ENCODE results near the gene E2F1.

DNA sequence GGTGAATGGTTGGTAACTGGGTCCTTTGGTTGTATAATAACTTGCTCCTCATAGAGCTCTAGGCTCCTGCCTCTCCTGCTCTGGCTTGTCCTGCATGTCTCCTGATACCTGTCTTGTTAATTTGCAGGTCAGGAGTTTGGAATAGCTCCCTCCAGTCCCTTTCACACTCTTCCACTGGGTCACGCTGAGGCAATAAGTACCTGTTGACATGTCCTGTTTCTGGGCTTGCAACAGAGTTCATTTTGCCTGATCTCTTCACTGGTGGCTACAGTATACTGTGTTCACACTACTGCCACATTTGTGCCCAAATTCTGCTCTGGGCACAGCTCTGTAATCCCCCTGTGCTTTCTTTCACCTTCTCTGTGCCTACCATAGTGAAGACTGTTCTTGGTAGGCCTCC, 49.4 kb downstream of the E2F1 start:
- TF ChIP-seq ZNF331 (CRISPR knock-in tag; IDR thresholded peaks at IDR 0.05; ENCODE audit: low read depth) (no peak), EZH2phosphoT487 (IDR thresholded peaks at IDR 0.05; ENCODE audit: unreplicated experiment) (no peak), CTCF (conservative IDR thresholded peaks at IDR 0.05; ENCODE audit: low read depth in 2 of 2) (no peak), STAT1 (IDR thresholded peaks at IDR 0.05; ENCODE audit: unreplicated experiment) (no peak), JUNB (IDR thresholded peaks at IDR 0.05; ENCODE audit: unreplicated experiment) (no peak), EZH2 (IDR thresholded peaks at IDR 0.05; ENCODE audit: low read depth, unreplicated experiment) (no peak), CREB1 (CRISPR knock-in tag; IDR thresholded peaks at IDR 0.05; ENCODE audit: low read depth) (no peak), POLR2AphosphoS5 (IDR thresholded peaks at IDR 0.05; ENCODE audit: low read depth) (no peak), REST (IDR thresholded peaks at IDR 0.05; ENCODE audit: unreplicated experiment) (no peak), NANOG (IDR thresholded peaks at IDR 0.05; ENCODE audit: borderline replicate concordance) (no peak), ZNF114 (CRISPR knock-in tag; IDR thresholded peaks at IDR 0.05) (no peak)
- TF ChIP-seq, protein P1, sequence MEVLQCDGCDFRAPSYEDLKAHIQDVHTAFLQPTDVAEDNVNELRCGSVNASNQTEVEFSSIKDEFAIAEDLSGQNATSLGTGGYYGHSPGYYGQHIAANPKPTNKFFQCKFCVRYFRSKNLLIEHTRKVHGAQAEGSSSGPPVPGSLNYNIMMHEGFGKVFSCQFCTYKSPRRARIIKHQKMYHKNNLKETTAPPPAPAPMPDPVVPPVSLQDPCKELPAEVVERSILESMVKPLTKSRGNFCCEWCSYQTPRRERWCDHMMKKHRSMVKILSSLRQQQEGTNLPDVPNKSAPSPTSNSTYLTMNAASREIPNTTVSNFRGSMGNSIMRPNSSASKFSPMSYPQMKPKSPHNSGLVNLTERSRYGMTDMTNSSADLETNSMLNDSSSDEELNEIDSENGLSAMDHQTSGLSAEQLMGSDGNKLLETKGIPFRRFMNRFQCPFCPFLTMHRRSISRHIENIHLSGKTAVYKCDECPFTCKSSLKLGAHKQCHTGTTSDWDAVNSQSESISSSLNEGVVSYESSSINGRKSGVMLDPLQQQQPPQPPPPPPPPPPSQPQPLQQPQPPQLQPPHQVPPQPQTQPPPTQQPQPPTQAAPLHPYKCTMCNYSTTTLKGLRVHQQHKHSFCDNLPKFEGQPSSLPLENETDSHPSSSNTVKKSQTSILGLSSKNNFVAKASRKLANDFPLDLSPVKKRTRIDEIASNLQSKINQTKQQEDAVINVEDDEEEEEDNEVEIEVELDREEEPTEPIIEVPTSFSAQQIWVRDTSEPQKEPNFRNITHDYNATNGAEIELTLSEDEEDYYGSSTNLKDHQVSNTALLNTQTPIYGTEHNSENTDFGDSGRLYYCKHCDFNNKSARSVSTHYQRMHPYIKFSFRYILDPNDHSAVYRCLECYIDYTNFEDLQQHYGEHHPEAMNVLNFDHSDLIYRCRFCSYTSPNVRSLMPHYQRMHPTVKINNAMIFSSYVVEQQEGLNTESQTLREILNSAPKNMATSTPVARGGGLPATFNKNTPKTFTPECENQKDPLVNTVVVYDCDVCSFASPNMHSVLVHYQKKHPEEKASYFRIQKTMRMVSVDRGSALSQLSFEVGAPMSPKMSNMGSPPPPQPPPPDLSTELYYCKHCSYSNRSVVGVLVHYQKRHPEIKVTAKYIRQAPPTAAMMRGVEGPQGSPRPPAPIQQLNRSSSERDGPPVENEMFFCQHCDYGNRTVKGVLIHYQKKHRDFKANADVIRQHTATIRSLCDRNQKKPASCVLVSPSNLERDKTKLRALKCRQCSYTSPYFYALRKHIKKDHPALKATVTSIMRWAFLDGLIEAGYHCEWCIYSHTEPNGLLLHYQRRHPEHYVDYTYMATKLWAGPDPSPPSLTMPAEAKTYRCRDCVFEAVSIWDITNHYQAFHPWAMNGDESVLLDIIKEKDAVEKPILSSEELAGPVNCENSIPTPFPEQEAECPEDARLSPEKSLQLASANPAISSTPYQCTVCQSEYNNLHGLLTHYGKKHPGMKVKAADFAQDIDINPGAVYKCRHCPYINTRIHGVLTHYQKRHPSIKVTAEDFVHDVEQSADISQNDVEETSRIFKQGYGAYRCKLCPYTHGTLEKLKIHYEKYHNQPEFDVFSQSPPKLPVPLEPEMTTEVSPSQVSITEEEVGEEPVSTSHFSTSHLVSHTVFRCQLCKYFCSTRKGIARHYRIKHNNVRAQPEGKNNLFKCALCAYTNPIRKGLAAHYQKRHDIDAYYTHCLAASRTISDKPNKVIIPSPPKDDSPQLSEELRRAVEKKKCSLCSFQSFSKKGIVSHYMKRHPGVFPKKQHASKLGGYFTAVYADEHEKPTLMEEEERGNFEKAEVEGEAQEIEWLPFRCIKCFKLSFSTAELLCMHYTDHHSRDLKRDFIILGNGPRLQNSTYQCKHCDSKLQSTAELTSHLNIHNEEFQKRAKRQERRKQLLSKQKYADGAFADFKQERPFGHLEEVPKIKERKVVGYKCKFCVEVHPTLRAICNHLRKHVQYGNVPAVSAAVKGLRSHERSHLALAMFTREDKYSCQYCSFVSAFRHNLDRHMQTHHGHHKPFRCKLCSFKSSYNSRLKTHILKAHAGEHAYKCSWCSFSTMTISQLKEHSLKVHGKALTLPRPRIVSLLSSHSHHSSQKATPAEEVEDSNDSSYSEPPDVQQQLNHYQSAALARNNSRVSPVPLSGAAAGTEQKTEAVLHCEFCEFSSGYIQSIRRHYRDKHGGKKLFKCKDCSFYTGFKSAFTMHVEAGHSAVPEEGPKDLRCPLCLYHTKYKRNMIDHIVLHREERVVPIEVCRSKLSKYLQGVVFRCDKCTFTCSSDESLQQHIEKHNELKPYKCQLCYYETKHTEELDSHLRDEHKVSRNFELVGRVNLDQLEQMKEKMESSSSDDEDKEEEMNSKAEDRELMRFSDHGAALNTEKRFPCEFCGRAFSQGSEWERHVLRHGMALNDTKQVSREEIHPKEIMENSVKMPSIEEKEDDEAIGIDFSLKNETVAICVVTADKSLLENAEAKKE (CRISPR knock-in tag; IDR thresholded peaks at IDR 0.05), result no peak
- TF ChIP-seq, protein P2, sequence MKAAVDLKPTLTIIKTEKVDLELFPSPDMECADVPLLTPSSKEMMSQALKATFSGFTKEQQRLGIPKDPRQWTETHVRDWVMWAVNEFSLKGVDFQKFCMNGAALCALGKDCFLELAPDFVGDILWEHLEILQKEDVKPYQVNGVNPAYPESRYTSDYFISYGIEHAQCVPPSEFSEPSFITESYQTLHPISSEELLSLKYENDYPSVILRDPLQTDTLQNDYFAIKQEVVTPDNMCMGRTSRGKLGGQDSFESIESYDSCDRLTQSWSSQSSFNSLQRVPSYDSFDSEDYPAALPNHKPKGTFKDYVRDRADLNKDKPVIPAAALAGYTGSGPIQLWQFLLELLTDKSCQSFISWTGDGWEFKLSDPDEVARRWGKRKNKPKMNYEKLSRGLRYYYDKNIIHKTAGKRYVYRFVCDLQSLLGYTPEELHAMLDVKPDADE (IDR thresholded peaks at IDR 0.05), result no peak
